GM13976 (cell line): ENCODE measurements around the gene DCBLD2.

ENCODE experiments used
- DNase-seq: peaks from one replicate; pipeline ENCODE4 v3.0.0; 2012; ENCODE audit warnings: low spot score
- CTCF ChIP-seq: IDR thresholded peaks from 2 replicates; pipeline ENCODE4 v1.5.1; 2012; ENCODE audit warnings: borderline replicate concordance, mild to moderate bottlenecking; ENCODE audit not compliant: insufficient read depth; ENCODE audit errors: extremely low read depth, missing control alignments, control extremely low read depth
- in situ Hi-C: fragments of 300-500 bp; cut with MboI; formaldehyde crosslinking; loops from one replicate; pipeline ENCODE4 v1.12.0; 2022; ENCODE audit warnings: low sequenced_read_pairs, mixed read lengths, inconsistent platforms; ENCODE audit not compliant: unreplicated experiment

Gene DCBLD2

GRCh38 chr3:98788651-98789050 is 112.8 kb downstream of the DCBLD2 start:
- in situ Hi-C loops: no loop called here
- no peak for TF ChIP-seq CTCF
- DNase-seq: no peak

DNA sequence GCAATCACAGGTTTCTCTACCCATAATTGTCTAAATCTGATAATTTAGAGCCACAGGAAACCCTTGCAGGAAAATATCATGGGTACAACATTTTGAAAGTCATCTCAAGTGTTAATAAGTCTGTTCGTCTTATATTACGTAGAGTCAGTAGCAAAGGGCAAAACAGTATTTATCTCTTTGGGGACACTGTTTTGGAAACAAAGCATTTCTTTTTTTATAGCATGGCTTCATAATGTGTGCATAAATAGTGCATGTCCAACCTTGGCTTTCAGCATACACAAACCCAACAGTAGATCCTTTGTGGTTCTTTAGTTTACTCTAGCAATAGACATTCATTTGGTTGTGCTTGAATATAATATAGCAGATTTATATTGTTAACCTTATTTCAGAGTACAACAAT is 114.3 kb downstream of the DCBLD2 start:
- no peak for TF ChIP-seq CTCF
- in situ Hi-C loops: no loop called here
- DNase-seq: no peak

DNA sequence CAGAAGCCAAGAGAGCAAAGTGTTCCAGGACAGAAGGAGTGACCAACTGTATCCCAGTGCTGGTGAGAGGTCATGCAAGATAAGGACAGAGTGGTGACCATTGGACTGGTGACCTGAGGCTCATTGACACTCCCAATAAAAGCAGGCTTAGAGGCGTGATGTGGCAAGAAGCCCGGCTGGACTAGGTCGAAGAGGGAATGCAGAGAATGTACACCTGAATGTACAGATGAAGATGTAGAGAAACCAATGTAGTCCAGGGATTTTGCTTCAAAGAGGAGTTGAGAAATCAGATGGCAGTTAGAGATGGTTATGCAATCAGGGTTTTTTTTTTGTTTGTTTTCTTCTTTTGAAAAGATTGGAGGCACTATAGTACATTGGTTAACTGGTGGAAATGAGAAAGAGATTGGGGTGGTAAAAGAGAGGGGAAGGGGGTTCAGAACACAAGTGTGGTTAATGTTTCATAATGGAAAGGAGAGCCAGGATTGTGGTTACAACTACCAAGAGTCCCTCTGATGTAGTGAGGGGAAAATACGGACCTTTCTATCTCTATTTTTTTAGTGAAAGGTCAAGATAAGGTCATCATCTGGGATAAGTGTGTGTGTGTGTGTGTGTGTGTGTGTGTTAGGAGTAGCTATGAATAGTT is 115.0 kb downstream of the DCBLD2 start:
- DNase-seq: no peak
- in situ Hi-C loops: no loop called here

GRCh38 chr3:98784666-98785600 is 116.6 kb downstream of the DCBLD2 start:
- in situ Hi-C loops: no loop called here
- no peak for TF ChIP-seq CTCF
- DNase-seq: no peak

More for the DNA sequence above, 115.0 kb downstream of the DCBLD2 start:
- no peak for TF ChIP-seq CTCF

DNA sequence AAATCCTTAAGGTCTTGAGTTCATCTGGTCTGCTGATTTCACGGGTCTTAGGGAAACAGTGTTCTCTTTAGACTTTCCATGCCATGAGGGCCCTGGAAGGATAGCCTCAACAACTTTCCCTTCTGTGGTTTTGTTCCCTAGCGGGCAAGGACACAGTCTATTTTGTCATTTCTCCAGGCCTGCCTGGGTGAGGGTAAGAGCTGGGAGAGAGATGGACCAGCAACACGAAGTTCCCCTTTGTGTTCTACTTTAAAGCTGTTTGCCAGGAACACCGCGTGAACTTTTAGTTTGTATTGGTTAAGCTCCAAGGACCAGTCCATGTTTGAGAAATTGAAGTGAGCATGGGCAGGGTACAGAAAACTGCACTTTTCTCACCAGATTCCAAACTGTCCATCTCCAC is 117.5 kb downstream of the DCBLD2 start:
- in situ Hi-C loops: no loop called here

GRCh38 chr3:98782824-98783500 is 118.5 kb downstream of the DCBLD2 start:
- DNase-seq: no peak
- TF ChIP-seq CTCF: no peak
- in situ Hi-C loops: no loop called here

More for the DNA sequence above, 117.5 kb downstream of the DCBLD2 start:
- no peak for DNase-seq
- no peak for TF ChIP-seq CTCF
